Measurements from ENCODE around the gene HOXA5.

HOXA5 gene

GRCh38 chr7:27177795-27178320 lies 34.4 kb upstream of the HOXA5 start:
- TF ChIP-seq CTCF (IDR thresholded peaks at IDR 0.05; ENCODE audit: low read depth, low read length), result no peak
- no peak for DNase-seq
- peaks cover 98% of the 10 kb centered on the region for H3K27me3 ChIP-seq

GRCh38 chr7:27176962-27177794 lies 33.7 kb upstream of the HOXA5 start:
- no peak for DNase-seq
- H3K27me3 ChIP-seq, result peaks cover 98% of the 10 kb centered on the region
- H3K4me1 ChIP-seq, result no peaks in the 10 kb centered on the region
- TF ChIP-seq CTCF (IDR thresholded peaks at IDR 0.05; ENCODE audit: low read depth, low read length), result no peak
- no peaks in the 10 kb centered on the region; the same call in 1 of the 2 replicates for H3K9me3 ChIP-seq
- no peaks in the 10 kb centered on the region for H3K36me3 ChIP-seq
- H3K4me3 ChIP-seq (ENCODE audit: low read depth, low read length), result no peak overlapping the region

More at GRCh38 chr7:27177795-27178320, 34.4 kb upstream of the HOXA5 start:
- Histone ChIP-seq H3K36me3 (no peaks in the 10 kb centered on the region), H3K4me1 (no peaks in the 10 kb centered on the region), H3K9me3 (no peaks in the 10 kb centered on the region; the same call in 1 of the 2 replicates), H3K4me3 (ENCODE audit: low read depth, low read length) (no peak overlapping the region)

- Histone ChIP-seq H3K27me3 (peaks cover 99% of the 10 kb centered on the region), H3K4me1 (no peaks in the 10 kb centered on the region), H3K4me3 (ENCODE audit: low read depth, low read length) (no peak overlapping the region), H3K36me3 (no peaks in the 10 kb centered on the region), H3K9me3 (no peaks in the 10 kb centered on the region; the same call in 1 of the 2 replicates)
- no peak for DNase-seq
- TF ChIP-seq CTCF (IDR thresholded peaks at IDR 0.05; ENCODE audit: low read depth, low read length), result no peak
Observed at GRCh38 chr7:27176524-27176845, 33.0 kb upstream of the HOXA5 start.

- Histone ChIP-seq H3K27me3 (peaks cover 100% of the 10 kb centered on the region), H3K4me1 (no peaks in the 10 kb centered on the region), H3K36me3 (no peaks in the 10 kb centered on the region), H3K4me3 (ENCODE audit: low read depth, low read length) (no peak overlapping the region), H3K9me3 (no peaks in the 10 kb centered on the region; the same call in 1 of the 2 replicates)
- DNase-seq, result no peak
- no peak for TF ChIP-seq CTCF (IDR thresholded peaks at IDR 0.05; ENCODE audit: low read depth, low read length)
Observed at GRCh38 chr7:27175626-27176523, 32.4 kb upstream of the HOXA5 start.

- Histone ChIP-seq H3K4me1 (no peaks in the 10 kb centered on the region), H3K4me3 (ENCODE audit: low read depth, low read length) (no peak overlapping the region), H3K27me3 (peaks cover 100% of the 10 kb centered on the region), H3K36me3 (no peaks in the 10 kb centered on the region), H3K9me3 (no peaks in the 10 kb centered on the region; the same call in 1 of the 2 replicates)
- TF ChIP-seq CTCF (IDR thresholded peaks at IDR 0.05; ENCODE audit: low read depth, low read length), result no peak
- DNase-seq, result no peak
Observed at GRCh38 chr7:27174874-27175625, 31.6 kb upstream of the HOXA5 start.
